ENCODE measurements around the gene STK36.

STK36 gene

DNA sequence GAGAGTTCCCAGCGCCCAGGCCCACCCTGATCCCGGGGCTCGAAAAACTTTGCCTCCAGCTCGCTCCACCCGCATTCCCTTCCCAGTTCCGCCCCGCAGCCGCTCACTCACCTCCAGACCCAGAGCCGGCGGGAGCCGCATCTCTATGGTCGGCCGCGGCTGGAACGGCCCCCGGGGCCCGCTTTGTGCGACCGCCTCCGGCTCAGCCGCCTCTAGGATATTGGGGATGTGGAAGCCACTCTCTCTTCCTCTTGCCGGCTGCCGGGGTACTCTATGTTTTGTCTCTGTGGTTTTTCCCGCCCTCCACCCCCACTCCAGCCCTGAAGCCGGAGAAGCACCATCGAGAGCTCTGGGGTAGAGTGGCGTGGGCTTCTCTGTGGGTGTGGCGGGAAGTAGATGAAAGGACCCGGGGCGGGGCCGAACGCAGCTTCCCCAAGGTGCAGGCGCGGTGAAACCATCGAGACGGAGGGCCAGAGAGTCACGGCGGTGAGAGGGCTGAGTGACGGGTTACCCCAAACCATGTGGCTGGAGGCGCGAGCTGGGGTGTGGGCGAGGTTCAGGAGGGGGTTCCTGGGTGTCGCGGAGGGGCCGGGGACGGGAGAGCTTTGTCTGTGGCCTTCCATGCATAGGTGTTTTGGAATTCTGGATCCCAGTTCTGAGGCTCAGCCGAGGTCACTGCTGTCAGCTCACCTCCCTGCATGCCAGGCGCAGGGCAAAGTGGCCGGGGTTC lies 12.5 kb upstream of the STK36 start, which contains the start of the genes BCS1L and ZNF142:
Gene BCS1L (plus strand): TSS at position 426 of the 730 bp plus-strand sequence. CDS start 1,305 bp downstream, outside the sequence.
Gene ZNF142 (minus strand): TSS at position 366 of the 730 bp plus-strand sequence. CDS start 3,194 bp downstream, outside the sequence.
- peak within 1 kb of the TSS; percentile 85 for H3K4me3 ChIP-seq (ENCODE audit: low read depth, low read length)
- ChIA-PET CTCF (interaction anchor here (0.7 to 8.8 kb wide), 16 partner anchors 10 to 196 kb away, joined by 3 to 95 read pairs (median 6); partner anchors contain the start of genes RNF25, STK36 and TTLL4), POLR2A (interaction anchor here (0.7 to 5.6 kb wide), 4 partner anchors 12 to 51 kb away, joined by 3 to 48 read pairs (median 4); partner anchors contain the start of genes PLCD4, RNF25, STK36 and TTLL4)
- no peak for DNase-seq (ENCODE audit: low read depth, low spot score)
- TF ChIP-seq, protein P1, sequence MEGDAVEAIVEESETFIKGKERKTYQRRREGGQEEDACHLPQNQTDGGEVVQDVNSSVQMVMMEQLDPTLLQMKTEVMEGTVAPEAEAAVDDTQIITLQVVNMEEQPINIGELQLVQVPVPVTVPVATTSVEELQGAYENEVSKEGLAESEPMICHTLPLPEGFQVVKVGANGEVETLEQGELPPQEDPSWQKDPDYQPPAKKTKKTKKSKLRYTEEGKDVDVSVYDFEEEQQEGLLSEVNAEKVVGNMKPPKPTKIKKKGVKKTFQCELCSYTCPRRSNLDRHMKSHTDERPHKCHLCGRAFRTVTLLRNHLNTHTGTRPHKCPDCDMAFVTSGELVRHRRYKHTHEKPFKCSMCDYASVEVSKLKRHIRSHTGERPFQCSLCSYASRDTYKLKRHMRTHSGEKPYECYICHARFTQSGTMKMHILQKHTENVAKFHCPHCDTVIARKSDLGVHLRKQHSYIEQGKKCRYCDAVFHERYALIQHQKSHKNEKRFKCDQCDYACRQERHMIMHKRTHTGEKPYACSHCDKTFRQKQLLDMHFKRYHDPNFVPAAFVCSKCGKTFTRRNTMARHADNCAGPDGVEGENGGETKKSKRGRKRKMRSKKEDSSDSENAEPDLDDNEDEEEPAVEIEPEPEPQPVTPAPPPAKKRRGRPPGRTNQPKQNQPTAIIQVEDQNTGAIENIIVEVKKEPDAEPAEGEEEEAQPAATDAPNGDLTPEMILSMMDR (IDR thresholded peaks at IDR 0.05; ENCODE audit: insufficient read depth, low read length, missing control alignments): no peak

GRCh38 chr2:218659988-218660358 lies 11.9 kb upstream of the STK36 start:
- ChIA-PET POLR2A (interaction anchor here (0.5 to 5.6 kb wide), 4 partner anchors 11 to 260 kb away, joined by 3 to 48 read pairs (median 4); partner anchors contain the start of genes RNF25 and STK36), CTCF (interaction anchor here (0.7 to 8.8 kb wide), 11 partner anchors 9 to 217 kb away, joined by 3 to 95 read pairs (median 7); partner anchors contain the start of genes RNF25, STK36 and TTLL4)
- DNase-seq (ENCODE audit: low read depth, low spot score): no peak
- TF ChIP-seq, protein P1 (IDR thresholded peaks at IDR 0.05; ENCODE audit: insufficient read depth, low read length, missing control alignments): no peak
- H3K4me3 ChIP-seq (ENCODE audit: low read depth, low read length): peak overlapping the region; percentile 85

DNA sequence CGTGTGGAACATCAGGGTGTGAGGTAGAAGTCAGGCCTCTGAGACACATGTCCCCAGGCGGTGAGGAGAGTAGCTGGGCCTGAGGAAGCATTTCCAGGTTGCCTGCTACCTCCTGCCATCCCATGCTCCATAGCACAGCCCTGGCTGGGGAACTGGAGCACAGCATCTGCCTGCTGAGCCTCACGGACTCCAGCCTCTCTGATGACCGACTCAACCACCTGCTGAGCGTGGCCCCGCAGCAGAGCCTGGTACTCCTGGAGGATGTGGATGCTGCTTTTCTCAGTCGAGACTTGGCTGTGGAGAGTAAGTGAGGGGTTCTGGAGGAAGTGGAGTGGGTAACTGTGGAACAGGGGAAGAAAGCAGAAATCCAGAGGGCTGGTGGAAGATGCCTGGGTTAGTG lies 9.5 kb upstream of the STK36 start:
- no peak for DNase-seq (ENCODE audit: low read depth, low spot score)
- ChIA-PET POLR2A (interaction anchor here (5.6 kb wide), 1 partner anchor 9 kb away, joined by 48 read pairs; the partner anchor contains the start of genes RNF25 and STK36), CTCF (interaction anchor here (7.3 to 8.8 kb wide), 2 partner anchors 14 to 186 kb away, joined by 87 to 95 read pairs; no protein-coding TSS in a partner anchor)
- no peak overlapping the region for H3K4me3 ChIP-seq (ENCODE audit: low read depth, low read length)
- TF ChIP-seq, protein P1 (IDR thresholded peaks at IDR 0.05; ENCODE audit: insufficient read depth, low read length, missing control alignments): no peak

DNA sequence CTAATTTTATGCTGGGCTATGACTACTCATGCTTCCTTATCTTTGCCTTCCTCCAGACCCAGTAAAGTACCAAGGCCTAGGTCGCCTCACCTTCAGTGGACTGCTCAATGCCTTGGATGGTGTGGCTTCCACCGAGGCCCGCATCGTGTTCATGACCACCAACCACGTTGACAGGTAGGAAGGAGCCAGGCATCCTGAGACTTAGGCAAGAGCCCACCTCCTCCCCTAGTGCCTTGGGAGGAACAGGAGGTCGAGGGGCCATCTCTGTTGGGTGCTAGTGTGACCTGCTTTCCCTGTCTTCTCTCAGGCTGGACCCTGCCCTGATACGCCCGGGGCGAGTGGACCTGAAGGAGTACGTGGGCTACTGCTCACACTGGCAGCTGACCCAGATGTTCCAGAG lies 9.1 kb upstream of the STK36 start:
- ChIA-PET POLR2A (interaction anchor here (5.6 kb wide), 1 partner anchor 8 kb away, joined by 48 read pairs; the partner anchor contains the start of genes RNF25 and STK36), CTCF (interaction anchor here (1.0 to 8.8 kb wide), 3 partner anchors 15 to 185 kb away, joined by 3 to 95 read pairs (median 87); no protein-coding TSS in a partner anchor)
- TF ChIP-seq, protein P1 (IDR thresholded peaks at IDR 0.05; ENCODE audit: insufficient read depth, low read length, missing control alignments): no peak
- H3K4me3 ChIP-seq (ENCODE audit: low read depth, low read length): no peak overlapping the region
- no peak for DNase-seq (ENCODE audit: low read depth, low spot score)

- DNase-seq (ENCODE audit: low read depth, low spot score): no peak
- POLR2A ChIA-PET: no interaction called here
- H3K4me3 ChIP-seq (ENCODE audit: low read depth, low read length): no peak overlapping the region
- TF ChIP-seq, protein P1 (IDR thresholded peaks at IDR 0.05; ENCODE audit: insufficient read depth, low read length, missing control alignments): no peak
- CTCF ChIA-PET: interaction anchor here (0.7 to 8.8 kb wide), 3 partner anchors 8 to 184 kb away, joined by 3 to 95 read pairs (median 87); partner anchors contain the start of genes RNF25 and STK36
Measured at GRCh38 chr2:218663901-218664300, 8.0 kb upstream of the STK36 start.

GRCh38 chr2:218664653-218665052 lies 7.2 kb upstream of the STK36 start:
- no peak overlapping the region for H3K4me3 ChIP-seq (ENCODE audit: low read depth, low read length)
- no peak for DNase-seq (ENCODE audit: low read depth, low spot score)
- TF ChIP-seq, protein P1 (IDR thresholded peaks at IDR 0.05; ENCODE audit: insufficient read depth, low read length, missing control alignments): no peak
- POLR2A ChIA-PET: no interaction called here
- CTCF ChIA-PET: interaction anchor here (0.6 kb wide), 1 partner anchor 16 kb away, joined by 4 read pairs; no protein-coding TSS in a partner anchor

Data from AG04449 (cell line).